Spleen (tissue), 7 donors: ENCODE measurements around the gene PRRX1.

Experiments
- CTCF ChIP-seq, 11 experiments: fragments of 200-600 bp in 7 of 11; fragments of 450-650 bp in 4 of 11; sonication (generic) in 4 of 11; IDR thresholded peaks in 8 of 11; conservative IDR thresholded peaks in 3 of 11; 1 replicate in 7 of 11; 2 replicates in 4 of 11; pipeline versions ENCODE4 v1.4.0 to v1.8.0; 2016 to 2021; ENCODE audit warnings: antibody characterized with exemption in 11 of 11, inconsistent platforms in 4 of 11, mild to moderate bottlenecking in 1 of 11
- POLR2A ChIP-seq, 3 donors: fragments of 450-650 bp; IDR thresholded peaks; one replicate each; pipeline ENCODE4 v1.5.1; 2017; ENCODE audit warnings: antibody characterized with exemption in 3 of 3, mild to moderate bottlenecking in 1 of 3
- POLR2AphosphoS5 ChIP-seq, 3 donors: sonication (generic); formaldehyde crosslinking; IDR thresholded peaks; one replicate each; pipeline ENCODE4 v1.5.1; 2017; ENCODE audit warnings: antibody characterized with exemption in 3 of 3
- donor health status: DM: no; HTN: no; CAD: no; lungs with moderate emphysema.
- donor health status: DM: no; HTN: no; CAD: no.
- donor health status: DM: no; HTN: no; CAD: no.

- TF ChIP-seq CTCF (IDR thresholded peaks at IDR 0.05 in 8 of 11, conservative IDR thresholded peaks at IDR 0.05 in 3 of 11) = no peak
- no peak for TF ChIP-seq POLR2A (IDR thresholded peaks at IDR 0.05)
- TF ChIP-seq POLR2AphosphoS5 (IDR thresholded peaks at IDR 0.05) = no peak
Observed at GRCh38 chr1:170666541-170667254, 2.8 kb downstream of the PRRX1 start.
